GM12873 (cell line): Measurements from ENCODE around the gene USP4.

Source experiments
- TF ChIP-seq, protein P1 (sequence below): IDR thresholded peaks from 2 replicates; pipeline ENCODE4 v1.5.1; 2012; ENCODE audit warnings: low read depth, mild to moderate bottlenecking, moderate library complexity, low read length, control low read depth; ENCODE audit not compliant: insufficient read depth; ENCODE audit errors: missing control alignments

The USP4 gene

DNA sequence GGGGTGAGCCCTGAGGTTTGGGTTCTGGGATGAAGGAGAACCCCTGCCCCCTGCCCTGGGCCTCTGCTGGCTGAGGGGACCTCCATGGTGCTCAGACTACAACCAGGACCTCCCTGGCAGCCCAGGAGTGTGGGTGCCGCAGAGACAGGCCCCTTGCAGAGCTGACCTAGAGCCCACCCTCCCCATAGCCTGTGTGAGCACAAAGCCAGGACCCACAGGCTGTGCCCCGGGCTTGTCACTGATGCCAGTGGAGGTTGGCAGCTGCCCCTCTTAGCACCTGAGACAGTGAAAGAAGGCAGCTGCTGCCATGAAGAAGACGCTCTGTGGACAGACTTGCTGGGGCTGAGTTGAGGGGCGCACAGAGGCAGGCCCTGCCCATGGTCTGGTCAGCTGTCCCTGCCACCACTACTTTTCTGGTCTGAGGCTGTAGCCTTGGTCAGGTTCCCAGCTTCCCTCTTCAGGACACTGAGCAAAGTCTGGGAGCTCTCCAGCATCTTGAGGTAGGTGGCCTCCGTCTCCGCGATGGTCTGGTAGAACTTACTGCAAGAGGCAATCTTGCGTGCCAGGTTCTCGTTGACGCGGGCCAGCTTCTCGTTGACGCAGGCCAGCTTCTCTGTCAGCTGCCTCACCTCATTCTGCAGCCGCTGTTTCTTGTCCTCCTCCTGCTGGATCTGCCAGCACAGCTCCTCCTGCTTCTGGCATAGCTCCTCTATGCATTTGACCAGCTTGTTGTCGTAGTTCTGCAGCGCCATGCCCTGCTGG, 23.0 kb downstream of the USP4 start:
- TF ChIP-seq, protein P1, sequence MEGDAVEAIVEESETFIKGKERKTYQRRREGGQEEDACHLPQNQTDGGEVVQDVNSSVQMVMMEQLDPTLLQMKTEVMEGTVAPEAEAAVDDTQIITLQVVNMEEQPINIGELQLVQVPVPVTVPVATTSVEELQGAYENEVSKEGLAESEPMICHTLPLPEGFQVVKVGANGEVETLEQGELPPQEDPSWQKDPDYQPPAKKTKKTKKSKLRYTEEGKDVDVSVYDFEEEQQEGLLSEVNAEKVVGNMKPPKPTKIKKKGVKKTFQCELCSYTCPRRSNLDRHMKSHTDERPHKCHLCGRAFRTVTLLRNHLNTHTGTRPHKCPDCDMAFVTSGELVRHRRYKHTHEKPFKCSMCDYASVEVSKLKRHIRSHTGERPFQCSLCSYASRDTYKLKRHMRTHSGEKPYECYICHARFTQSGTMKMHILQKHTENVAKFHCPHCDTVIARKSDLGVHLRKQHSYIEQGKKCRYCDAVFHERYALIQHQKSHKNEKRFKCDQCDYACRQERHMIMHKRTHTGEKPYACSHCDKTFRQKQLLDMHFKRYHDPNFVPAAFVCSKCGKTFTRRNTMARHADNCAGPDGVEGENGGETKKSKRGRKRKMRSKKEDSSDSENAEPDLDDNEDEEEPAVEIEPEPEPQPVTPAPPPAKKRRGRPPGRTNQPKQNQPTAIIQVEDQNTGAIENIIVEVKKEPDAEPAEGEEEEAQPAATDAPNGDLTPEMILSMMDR: no peak

DNA sequence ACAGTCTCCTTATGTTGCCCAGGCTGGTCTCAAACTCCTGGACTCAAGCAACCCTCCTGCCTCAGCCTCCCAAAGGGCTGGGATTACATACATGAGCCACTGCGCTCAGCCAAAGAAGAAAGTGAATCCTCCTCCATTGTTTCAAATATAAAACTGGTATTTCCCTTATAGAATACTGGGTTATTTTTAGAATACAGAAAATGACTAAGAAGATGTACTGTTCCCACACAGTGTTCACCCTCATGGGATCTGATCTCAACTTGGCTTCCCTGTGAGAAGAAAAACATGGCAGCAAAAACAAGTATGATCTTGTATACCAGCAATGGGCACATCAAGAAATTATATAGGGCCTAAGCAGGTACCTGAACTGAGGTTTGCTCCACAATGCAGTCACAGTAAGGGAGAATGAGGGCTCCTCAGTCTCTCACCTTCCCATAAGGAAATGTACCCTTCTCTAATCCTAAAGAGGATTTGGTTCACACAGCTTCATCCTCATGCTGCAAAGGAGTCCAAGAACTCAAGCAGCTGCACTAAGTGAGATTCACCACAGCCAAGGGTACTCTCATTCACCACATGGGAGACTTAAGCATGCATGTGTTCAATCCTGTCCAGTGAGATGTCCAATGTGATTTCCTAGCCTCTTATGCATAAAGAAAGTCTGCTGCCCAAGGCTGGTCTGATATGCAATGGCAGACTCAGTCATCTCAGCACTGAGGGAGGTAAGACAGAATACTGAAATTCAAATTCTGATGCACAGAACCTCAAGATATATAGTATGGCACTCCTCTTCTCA, 25.8 kb downstream of the USP4 start:
- TF ChIP-seq, protein P1: no peak

GRCh38 chr3:49311283-49311682, 28.6 kb downstream of the USP4 start:
- TF ChIP-seq, protein P1: no peak

DNA sequence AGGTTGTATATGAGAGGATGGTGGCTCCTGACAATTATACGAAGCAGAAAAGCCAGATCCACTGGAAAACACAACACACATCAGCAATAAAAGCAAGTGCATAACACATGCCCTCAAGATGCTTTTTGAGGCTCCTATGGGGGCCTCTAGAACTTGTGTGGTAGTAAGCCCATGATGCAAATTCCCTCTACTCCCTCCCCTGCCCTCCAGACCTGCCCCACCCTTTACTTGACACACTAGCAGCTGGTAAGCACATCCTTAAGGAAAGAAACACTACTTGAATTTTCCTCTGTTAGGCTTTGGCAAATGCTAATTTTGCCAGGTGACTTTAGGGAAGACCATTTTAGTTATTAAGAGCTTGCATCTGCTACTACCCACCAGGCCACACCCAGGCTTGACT, 29.2 kb downstream of the USP4 start:
- TF ChIP-seq, protein P1: no peak

DNA sequence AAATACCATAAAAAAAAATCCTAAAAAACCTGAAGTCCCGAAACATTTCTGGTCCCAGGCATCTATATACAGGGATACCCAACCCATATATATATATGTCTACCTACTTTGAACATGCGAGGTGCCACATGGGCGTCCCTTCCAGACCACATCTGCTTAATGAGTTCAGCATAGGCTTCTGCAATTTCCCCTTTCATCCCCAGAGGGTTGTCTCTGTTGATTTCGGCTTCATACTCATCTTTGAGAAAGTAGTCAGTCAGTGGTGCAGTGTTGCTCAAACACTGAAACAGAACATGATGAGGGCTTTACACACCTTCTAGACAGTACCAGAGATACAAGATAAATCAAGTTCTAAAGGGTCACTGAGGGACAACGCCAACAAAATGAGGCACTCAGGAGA, 34.2 kb downstream of the USP4 start:
- TF ChIP-seq, protein P1: no peak

DNA sequence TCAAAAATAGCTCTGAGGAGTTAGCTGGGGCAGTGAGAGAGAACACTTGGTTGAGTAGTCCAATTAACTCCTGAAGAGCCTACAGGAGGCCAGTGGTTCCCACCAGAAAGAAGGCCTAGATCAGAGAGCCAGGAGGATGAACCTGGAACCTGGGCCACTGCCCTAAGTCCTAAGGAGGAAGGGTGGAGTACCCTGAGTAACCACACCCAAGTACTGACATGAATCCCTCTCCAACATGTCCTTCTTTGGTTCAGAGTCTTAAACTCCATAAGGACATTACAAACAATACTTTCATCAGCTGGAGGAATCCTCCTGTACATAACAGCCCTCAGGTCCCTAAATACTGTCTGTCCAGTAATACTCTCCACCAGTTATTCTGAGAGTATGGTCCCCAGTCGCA, 37.2 kb downstream of the USP4 start:
- TF ChIP-seq, protein P1: no peak

GRCh38 chr3:49300595-49300994, 39.3 kb downstream of the USP4 start:
- TF ChIP-seq, protein P1: no peak
